ENCODE measurements around the gene GPD2. TPM values are rescaled to one million over a fixed set of nuclear protein-coding genes. Genes with fewer than 3 reads are reported as not detected.
A peak's percentile ranks its signal among the peaks of the same experiment; 100 is the strongest.

The GPD2 gene
- total RNA-seq (2014; rRNA removed; shearing (Covaris generic)) = 49.7 and 58.1 TPM in 2 replicates

- Histone ChIP-seq H3K36me3 (replicated peaks; ENCODE audit: control insufficient read depth, insufficient read depth, low read length) (no peaks in the 10 kb centered on the region), H3K4me3 (ENCODE audit: insufficient read depth, low read depth, low read length) (peak within 1 kb of the TSS; percentile 77), H3K27me3 (ENCODE audit: control insufficient read depth, insufficient read depth, low read length) (no peaks in the 10 kb centered on the region)
- DNase-seq = peak; percentile 93
Measured at GRCh38 chr2:156435718-156436496, at the start of gene GPD2. Gene GPD2 (plus strand): TSS chr2:156436379. CDS start chr2:156476106, 39,727 bp downstream.

DNA sequence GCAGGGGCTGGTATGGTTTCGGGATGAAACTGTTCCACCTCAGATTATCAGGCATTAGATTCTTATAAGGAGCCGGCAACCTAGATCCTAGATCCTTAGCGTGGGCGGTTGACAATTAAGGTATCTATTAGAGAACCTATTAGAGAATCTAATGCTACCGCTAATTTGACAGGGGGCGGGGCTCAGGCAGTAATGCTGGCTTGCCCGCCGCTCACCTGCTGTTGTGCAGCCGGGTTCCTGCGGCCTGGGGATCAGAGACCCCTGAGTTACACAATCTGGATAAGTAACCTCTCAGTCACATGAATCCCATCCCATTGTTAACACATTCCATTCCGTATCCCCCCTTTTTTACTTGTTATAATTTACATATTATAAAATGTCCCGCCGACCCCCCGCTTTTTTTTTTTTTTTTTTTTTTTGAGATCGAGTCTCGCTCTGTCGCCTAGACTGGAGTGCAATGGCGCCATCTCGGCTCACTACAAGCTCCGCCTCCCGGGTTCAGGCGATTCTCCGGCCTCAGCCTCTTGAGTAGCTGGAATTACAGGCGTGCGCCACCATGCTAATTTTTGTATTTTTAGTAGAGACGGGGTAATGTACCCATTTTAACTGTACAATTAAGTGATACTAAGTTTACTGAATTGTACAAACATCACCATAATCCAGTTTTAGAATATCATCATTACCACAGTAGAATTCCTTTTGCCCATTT is 42.0 kb upstream of the GPD2 start:
- Histone ChIP-seq H3K36me3 (replicated peaks; ENCODE audit: control insufficient read depth, insufficient read depth, low read length) (no peaks in the 10 kb centered on the region), H3K4me3 (ENCODE audit: insufficient read depth, low read depth, low read length) (no peak overlapping the region; the same call in 1 of the 2 replicates), H3K27me3 (ENCODE audit: control insufficient read depth, insufficient read depth, low read length) (0 out of 2 replicates have a peak, but pooled peaks cover 2% of the 10 kb centered on the region)
- DNase-seq = peak; percentile 8

GRCh38 chr2:156396126-156396525 is 40.1 kb upstream of the GPD2 start:
- no peak for DNase-seq
- no peaks in the 10 kb centered on the region for H3K36me3 ChIP-seq (replicated peaks; ENCODE audit: control insufficient read depth, insufficient read depth, low read length)
- H3K27me3 ChIP-seq (ENCODE audit: control insufficient read depth, insufficient read depth, low read length) = peaks cover 4% of the 10 kb centered on the region; the same call in 1 of the 2 replicates
- no peak overlapping the region for H3K4me3 ChIP-seq (ENCODE audit: insufficient read depth, low read depth, low read length)

DNA sequence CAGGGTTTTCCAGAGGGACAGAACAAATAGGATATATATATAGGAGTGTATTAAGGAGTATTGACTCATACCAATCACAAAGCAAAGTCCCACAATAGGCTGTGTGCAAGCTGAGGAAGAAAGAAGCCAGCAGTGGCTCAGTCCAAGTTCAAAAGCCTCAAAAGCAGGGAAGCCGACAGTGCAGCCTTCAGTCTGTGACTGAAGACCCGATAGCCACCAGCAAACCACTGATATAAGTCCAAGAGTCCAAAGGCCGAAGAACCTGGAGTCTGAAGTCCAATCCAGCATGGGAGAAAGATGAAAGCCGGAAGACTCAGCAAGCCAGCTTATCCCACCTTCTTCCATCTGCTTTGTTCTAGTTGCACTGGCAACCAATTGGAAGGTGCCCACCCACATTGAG is 39.0 kb upstream of the GPD2 start:
- DNase-seq = no peak
- Histone ChIP-seq H3K27me3 (ENCODE audit: control insufficient read depth, insufficient read depth, low read length) (peaks cover 4% of the 10 kb centered on the region; the same call in 1 of the 2 replicates), H3K36me3 (replicated peaks; ENCODE audit: control insufficient read depth, insufficient read depth, low read length) (no peaks in the 10 kb centered on the region), H3K4me3 (ENCODE audit: insufficient read depth, low read depth, low read length) (no peak overlapping the region)

DNA sequence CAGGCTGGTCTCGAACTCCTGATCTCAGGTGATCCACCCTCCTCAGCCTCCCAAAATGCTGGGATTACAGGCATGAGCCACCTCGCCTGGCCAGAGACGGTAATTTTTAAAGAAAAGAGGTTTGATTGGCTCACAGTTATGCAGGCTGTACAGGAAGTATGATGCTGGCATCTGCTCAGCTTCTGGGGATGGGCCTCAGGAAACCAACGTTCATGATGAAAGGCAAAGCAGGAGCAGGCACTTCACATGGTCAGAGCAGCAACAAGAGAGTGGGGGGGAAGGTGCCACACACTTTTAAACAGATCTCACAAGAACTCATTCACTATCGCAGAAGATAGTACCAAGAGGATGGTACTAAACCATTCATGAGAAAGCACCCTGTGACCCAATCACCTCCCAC is 38.0 kb upstream of the GPD2 start:
- H3K36me3 ChIP-seq (replicated peaks; ENCODE audit: control insufficient read depth, insufficient read depth, low read length) = no peaks in the 10 kb centered on the region
- H3K27me3 ChIP-seq (ENCODE audit: control insufficient read depth, insufficient read depth, low read length) = peaks cover 4% of the 10 kb centered on the region; the same call in 1 of the 2 replicates
- no peak for DNase-seq
- H3K4me3 ChIP-seq (ENCODE audit: insufficient read depth, low read depth, low read length) = no peak overlapping the region

GRCh38 chr2:156399224-156399949 is 36.8 kb upstream of the GPD2 start:
- H3K27me3 ChIP-seq (ENCODE audit: control insufficient read depth, insufficient read depth, low read length) = peaks cover 4% of the 10 kb centered on the region; the same call in 1 of the 2 replicates
- DNase-seq = peak; percentile 32
- H3K4me3 ChIP-seq (ENCODE audit: insufficient read depth, low read depth, low read length) = peak overlapping the region; percentile 71
- no peaks in the 10 kb centered on the region for H3K36me3 ChIP-seq (replicated peaks; ENCODE audit: control insufficient read depth, insufficient read depth, low read length)

DNA sequence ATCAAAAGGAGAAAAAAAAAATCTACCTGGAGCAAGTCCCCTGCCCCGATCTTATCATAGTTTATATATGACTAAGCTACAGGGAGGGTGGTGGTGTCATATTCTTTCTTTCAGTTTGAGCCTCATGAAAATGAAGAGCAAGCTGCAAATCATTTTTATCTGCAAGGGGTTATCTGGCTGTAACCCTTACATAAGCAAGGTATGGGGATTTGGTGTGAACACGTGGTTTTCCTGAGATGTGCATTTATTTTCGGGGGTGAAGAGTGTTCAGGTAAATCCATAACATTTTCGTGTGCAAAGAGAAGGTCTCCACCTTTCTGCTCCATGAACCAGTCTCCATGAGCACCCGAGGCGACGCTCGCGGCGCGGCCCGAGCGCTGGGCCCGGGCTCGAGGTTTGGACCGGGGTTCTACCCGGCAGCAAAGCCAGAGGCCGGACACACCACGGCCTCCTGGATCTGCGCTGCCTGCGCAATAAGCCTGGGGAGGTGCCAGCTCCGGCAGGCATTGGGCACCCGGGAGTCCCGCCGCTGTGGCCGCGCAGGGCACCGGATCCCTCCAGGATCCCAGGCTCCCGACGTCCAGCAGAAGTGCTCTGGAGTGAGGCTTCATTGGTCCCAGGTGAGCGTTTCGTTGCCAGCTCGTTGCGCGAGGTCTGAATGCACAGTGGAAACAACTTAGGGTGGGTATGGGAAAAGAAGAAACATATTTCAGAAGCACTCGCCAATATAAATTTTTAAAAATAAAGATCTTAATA is 36.1 kb upstream of the GPD2 start:
- peaks cover 4% of the 10 kb centered on the region; the same call in 1 of the 2 replicates for H3K27me3 ChIP-seq (ENCODE audit: control insufficient read depth, insufficient read depth, low read length)
- peak overlapping the region; percentile 71 for H3K4me3 ChIP-seq (ENCODE audit: insufficient read depth, low read depth, low read length)
- no peaks in the 10 kb centered on the region for H3K36me3 ChIP-seq (replicated peaks; ENCODE audit: control insufficient read depth, insufficient read depth, low read length)
- DNase-seq = peak; percentile 81

GRCh38 chr2:156400706-156401678 is 35.2 kb upstream of the GPD2 start:
- peak; percentile 57 for DNase-seq
- no peaks in the 10 kb centered on the region for H3K36me3 ChIP-seq (replicated peaks; ENCODE audit: control insufficient read depth, insufficient read depth, low read length)
- peaks cover 4% of the 10 kb centered on the region; the same call in 1 of the 2 replicates for H3K27me3 ChIP-seq (ENCODE audit: control insufficient read depth, insufficient read depth, low read length)
- peak overlapping the region; percentile 71 for H3K4me3 ChIP-seq (ENCODE audit: insufficient read depth, low read depth, low read length)

GRCh38 chr2:156401861-156402260 is 34.3 kb upstream of the GPD2 start:
- DNase-seq = no peak
- no peaks in the 10 kb centered on the region for H3K36me3 ChIP-seq (replicated peaks; ENCODE audit: control insufficient read depth, insufficient read depth, low read length)
- H3K4me3 ChIP-seq (ENCODE audit: insufficient read depth, low read depth, low read length) = no peak overlapping the region
- peaks cover 4% of the 10 kb centered on the region; the same call in 1 of the 2 replicates for H3K27me3 ChIP-seq (ENCODE audit: control insufficient read depth, insufficient read depth, low read length)

DNA sequence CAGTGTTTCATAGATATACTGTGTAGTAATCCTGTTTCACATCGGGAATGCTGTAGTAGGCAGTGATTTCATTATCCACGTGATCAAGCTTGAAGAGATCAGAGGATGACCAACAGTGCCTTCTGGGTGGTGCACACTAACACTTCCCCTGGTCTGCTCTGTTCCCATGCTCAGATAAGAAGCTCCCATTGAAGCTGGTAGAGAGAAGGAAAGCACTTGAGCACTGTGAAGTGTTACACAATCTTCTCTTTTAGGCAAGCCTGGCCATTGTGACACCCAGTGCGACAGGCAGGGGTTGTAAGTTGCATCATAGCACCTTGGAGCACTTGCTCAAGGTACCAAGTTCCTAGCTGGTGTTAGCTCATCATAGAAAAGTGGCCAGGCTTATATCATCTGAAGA is 30.6 kb upstream of the GPD2 start:
- Histone ChIP-seq H3K27me3 (ENCODE audit: control insufficient read depth, insufficient read depth, low read length) (no peaks in the 10 kb centered on the region), H3K36me3 (replicated peaks; ENCODE audit: control insufficient read depth, insufficient read depth, low read length) (no peaks in the 10 kb centered on the region), H3K4me3 (ENCODE audit: insufficient read depth, low read depth, low read length) (no peak overlapping the region)
- DNase-seq = no peak

DNA sequence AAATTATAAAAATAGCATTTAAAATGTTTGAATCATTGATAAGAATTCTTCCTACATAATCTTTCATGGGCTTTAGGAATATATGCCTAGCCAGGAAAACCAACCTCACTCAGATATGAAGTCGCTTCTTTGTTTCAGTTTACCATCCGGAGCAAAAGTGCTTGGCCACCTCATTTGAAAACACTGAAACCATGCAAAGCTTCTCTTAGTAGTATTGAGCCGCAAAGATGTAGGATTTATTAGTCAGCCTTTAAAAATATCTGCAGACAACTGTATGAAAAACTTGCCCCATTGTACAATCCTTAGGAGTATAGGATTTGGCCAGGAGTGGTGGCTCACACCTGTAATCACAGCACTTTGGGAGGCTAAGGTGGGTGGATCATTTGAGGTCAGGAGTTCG is 24.3 kb upstream of the GPD2 start:
- no peak for DNase-seq
- no peak overlapping the region for H3K4me3 ChIP-seq (ENCODE audit: insufficient read depth, low read depth, low read length)
- no peaks in the 10 kb centered on the region for H3K27me3 ChIP-seq (ENCODE audit: control insufficient read depth, insufficient read depth, low read length)
- H3K36me3 ChIP-seq (replicated peaks; ENCODE audit: control insufficient read depth, insufficient read depth, low read length) = no peaks in the 10 kb centered on the region

DNA sequence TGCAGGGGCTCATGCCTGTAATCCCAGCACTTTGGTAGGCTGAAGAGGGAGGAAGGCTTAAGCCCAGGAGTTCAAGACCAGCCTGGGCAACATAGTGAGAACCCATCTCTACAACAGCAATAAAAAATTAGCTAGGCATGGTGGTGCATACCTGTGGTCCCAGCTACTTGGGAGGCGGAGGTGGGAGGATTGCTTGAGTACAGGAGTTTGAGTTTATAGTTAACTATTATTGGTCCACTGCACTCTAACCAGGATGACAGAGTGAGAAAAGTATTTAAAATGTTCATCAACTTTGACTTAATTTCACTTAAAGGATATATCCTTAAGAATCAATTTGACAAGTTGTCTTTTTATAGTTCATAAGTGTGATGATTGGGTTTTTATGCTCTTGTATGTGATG is 14.3 kb upstream of the GPD2 start:
- Histone ChIP-seq H3K36me3 (replicated peaks; ENCODE audit: control insufficient read depth, insufficient read depth, low read length) (no peaks in the 10 kb centered on the region), H3K4me3 (ENCODE audit: insufficient read depth, low read depth, low read length) (no peak overlapping the region), H3K27me3 (ENCODE audit: control insufficient read depth, insufficient read depth, low read length) (no peaks in the 10 kb centered on the region)
- DNase-seq = no peak

GRCh38 chr2:156423674-156424282 is 12.4 kb upstream of the GPD2 start:
- H3K36me3 ChIP-seq (replicated peaks; ENCODE audit: control insufficient read depth, insufficient read depth, low read length) = no peaks in the 10 kb centered on the region
- no peak for DNase-seq
- H3K27me3 ChIP-seq (ENCODE audit: control insufficient read depth, insufficient read depth, low read length) = no peaks in the 10 kb centered on the region
- H3K4me3 ChIP-seq (ENCODE audit: insufficient read depth, low read depth, low read length) = no peak overlapping the region

All from H7 (cell line).